ENCODE data around the gene MRPL20. TPM values are rescaled to one million over a fixed set of nuclear protein-coding genes. Genes with fewer than 3 reads are reported as not detected.
"Not testable (repeated sequence)": the region's sequence is repeated elsewhere in the genome, so short reads cannot be mapped to it uniquely, and the experiment has no call there.

The MRPL20 gene
- total RNA-seq, 4 donors from 2014 or later: 93.6 to 119 (median 109) TPM

GRCh38 chr1:1421147-1421906, 14.2 kb upstream of the MRPL20 start, which contains the start of gene ANKRD65:
TSS of gene ANKRD65 (minus strand) at chr1:1421276. CDS start at chr1:1421005, 271 bp downstream.
- no peaks in the 10 kb centered on the region for H3K36me3 ChIP-seq
- H3K4me3 ChIP-seq: peak within 1 kb of the TSS; percentile 54
- H3K9me3 ChIP-seq: no peaks in the 10 kb centered on the region
- no peak within 1 kb of the TSS for H3K27ac ChIP-seq
- H3K4me1 ChIP-seq: peaks cover 46% of the 10 kb centered on the region
- no peak for DNase-seq (ENCODE audit: low spot score in 2 of 2)
- 73% methylated on average over 5 of the region's 18 CpGs for WGBS
- peaks cover 3% of the 10 kb centered on the region for H3K27me3 ChIP-seq
- TF ChIP-seq POLR2A (IDR thresholded peaks at IDR 0.05) (no peak), EP300 (IDR thresholded peaks at IDR 0.05) (no peak), POLR2AphosphoS5 (IDR thresholded peaks at IDR 0.05) (no peak)
- TF ChIP-seq, protein P1, sequence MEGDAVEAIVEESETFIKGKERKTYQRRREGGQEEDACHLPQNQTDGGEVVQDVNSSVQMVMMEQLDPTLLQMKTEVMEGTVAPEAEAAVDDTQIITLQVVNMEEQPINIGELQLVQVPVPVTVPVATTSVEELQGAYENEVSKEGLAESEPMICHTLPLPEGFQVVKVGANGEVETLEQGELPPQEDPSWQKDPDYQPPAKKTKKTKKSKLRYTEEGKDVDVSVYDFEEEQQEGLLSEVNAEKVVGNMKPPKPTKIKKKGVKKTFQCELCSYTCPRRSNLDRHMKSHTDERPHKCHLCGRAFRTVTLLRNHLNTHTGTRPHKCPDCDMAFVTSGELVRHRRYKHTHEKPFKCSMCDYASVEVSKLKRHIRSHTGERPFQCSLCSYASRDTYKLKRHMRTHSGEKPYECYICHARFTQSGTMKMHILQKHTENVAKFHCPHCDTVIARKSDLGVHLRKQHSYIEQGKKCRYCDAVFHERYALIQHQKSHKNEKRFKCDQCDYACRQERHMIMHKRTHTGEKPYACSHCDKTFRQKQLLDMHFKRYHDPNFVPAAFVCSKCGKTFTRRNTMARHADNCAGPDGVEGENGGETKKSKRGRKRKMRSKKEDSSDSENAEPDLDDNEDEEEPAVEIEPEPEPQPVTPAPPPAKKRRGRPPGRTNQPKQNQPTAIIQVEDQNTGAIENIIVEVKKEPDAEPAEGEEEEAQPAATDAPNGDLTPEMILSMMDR (IDR thresholded peaks at IDR 0.05): no peak

DNA sequence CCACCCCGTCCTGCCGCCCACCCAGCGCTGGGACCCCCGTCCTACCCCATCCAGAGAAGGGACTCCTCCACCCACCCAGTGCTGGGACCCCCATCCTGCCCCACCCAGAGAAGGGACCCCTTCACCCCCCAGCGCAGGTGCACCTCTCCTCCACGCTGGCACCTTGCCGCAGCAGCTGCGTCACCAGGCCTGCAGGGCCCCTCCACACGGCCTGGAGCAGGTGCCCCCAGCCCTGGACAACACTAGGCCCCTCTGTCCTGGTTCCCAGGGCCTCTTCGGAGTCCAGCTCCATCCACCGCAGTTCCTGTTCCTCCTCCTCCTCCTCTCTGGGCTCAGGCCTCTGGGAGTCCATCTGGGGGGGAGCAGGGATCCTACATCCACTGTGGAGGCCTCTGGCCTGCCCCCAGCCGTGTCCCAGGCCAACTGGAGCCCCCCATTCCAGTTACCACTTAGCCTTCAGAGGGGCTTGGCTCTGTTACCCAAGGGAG, 13.6 kb upstream of the MRPL20 start:
- H3K9me3 ChIP-seq: no peaks in the 10 kb centered on the region
- WGBS: 49% methylated on average over 7 of the region's 12 CpGs
- TF ChIP-seq POLR2AphosphoS5 (IDR thresholded peaks at IDR 0.05) (no peak), POLR2A (IDR thresholded peaks at IDR 0.05) (no peak), EP300 (IDR thresholded peaks at IDR 0.05) (no peak)
- peaks cover 46% of the 10 kb centered on the region for H3K4me1 ChIP-seq
- no peak for DNase-seq (ENCODE audit: low spot score in 2 of 2)
- H3K27me3 ChIP-seq: no peaks in the 10 kb centered on the region
- H3K36me3 ChIP-seq: no peaks in the 10 kb centered on the region
- peak overlapping the region; percentile 54 for H3K4me3 ChIP-seq
- no peak overlapping the region for H3K27ac ChIP-seq

GRCh38 chr1:1419813-1420653, 12.9 kb upstream of the MRPL20 start:
- H3K27me3 ChIP-seq: no peaks in the 10 kb centered on the region
- peaks cover 46% of the 10 kb centered on the region for H3K4me1 ChIP-seq
- H3K4me3 ChIP-seq: peak overlapping the region; percentile 54

GRCh38 chr1:1419363-1419812, 12.3 kb upstream of the MRPL20 start:
- no CpG with 5 or more reads among the region's 21 CpGs for WGBS
- no peak for TF ChIP-seq EP300 (IDR thresholded peaks at IDR 0.05)
- no peak for TF ChIP-seq POLR2AphosphoS5 (IDR thresholded peaks at IDR 0.05)
- TF ChIP-seq, protein P1 (IDR thresholded peaks at IDR 0.05): no peak
- no peak for TF ChIP-seq POLR2A (IDR thresholded peaks at IDR 0.05)
- Histone ChIP-seq H3K9me3 (no peaks in the 10 kb centered on the region), H3K27me3 (no peaks in the 10 kb centered on the region), H3K36me3 (no peaks in the 10 kb centered on the region), H3K27ac (peak overlapping the region; percentile 35), H3K4me1 (peaks cover 46% of the 10 kb centered on the region), H3K4me3 (peak overlapping the region; percentile 54)
- no peak for DNase-seq (ENCODE audit: low spot score in 2 of 2)

More at GRCh38 chr1:1419813-1420653, 12.9 kb upstream of the MRPL20 start:
- 0% methylated on average over 6 of the region's 112 CpGs for WGBS
- no peaks in the 10 kb centered on the region for H3K9me3 ChIP-seq
- TF ChIP-seq, protein P1 (IDR thresholded peaks at IDR 0.05): peak in 1 of 2 donors; percentile 4
- no peak for TF ChIP-seq EP300 (IDR thresholded peaks at IDR 0.05)
- DNase-seq (ENCODE audit: low spot score in 2 of 2): no peak
- H3K36me3 ChIP-seq: no peaks in the 10 kb centered on the region
- H3K27ac ChIP-seq: peak overlapping the region; percentile 35

GRCh38 chr1:1418464-1419362, 11.6 kb upstream of the MRPL20 start:
- Histone ChIP-seq H3K27me3 (no peaks in the 10 kb centered on the region), H3K4me1 (peaks cover 46% of the 10 kb centered on the region), H3K27ac (peak overlapping the region; percentile 55), H3K4me3 (no peak overlapping the region), H3K9me3 (no peaks in the 10 kb centered on the region), H3K36me3 (no peaks in the 10 kb centered on the region)
- WGBS: 67% methylated on average over 12 of the region's 26 CpGs
- DNase-seq (ENCODE audit: low spot score in 2 of 2): no peak
- TF ChIP-seq POLR2AphosphoS5 (IDR thresholded peaks at IDR 0.05): no peak
- no peak for TF ChIP-seq EP300 (IDR thresholded peaks at IDR 0.05)
- TF ChIP-seq POLR2A (IDR thresholded peaks at IDR 0.05): no peak
- TF ChIP-seq, protein P1 (IDR thresholded peaks at IDR 0.05): no peak

DNA sequence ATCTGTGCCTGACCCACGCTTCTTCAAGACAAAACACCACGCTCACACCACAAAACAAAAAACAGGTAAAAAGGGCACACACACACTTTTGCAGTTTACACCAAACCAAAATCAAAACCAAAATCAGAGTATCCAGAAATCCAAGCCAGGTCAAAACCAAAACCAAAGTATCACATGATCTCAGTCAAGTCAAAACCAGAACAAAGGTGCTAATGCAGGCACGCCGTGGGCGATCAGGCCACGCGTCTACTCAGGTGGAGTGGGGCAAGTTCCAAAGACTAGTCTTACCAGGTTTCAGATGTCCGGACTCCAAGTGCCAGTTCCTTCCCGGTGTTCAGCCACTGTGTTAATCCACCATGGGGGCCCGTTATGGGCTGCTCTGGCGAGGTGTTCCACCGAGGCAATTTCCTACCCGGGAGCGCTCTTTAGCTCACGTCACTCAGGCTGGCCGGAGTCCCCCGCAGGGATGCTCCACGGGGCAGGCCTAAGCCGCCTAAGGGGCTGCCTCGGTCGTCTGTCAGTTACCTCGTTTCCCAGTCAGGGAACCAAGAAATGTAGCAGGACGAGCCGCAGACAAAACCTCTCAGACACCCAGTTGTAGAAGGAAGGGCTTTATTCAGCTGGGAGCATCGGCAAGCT, 10.9 kb upstream of the MRPL20 start:
- not testable (repeated sequence) for DNase-seq (ENCODE audit: low spot score in 2 of 2)

GRCh38 chr1:1417396-1417795, 10.3 kb upstream of the MRPL20 start:
- not testable (repeated sequence) for H3K36me3 ChIP-seq; H3K9me3 ChIP-seq; H3K27me3 ChIP-seq; H3K4me3 ChIP-seq; DNase-seq (ENCODE audit: low spot score in 2 of 2)
- 73% methylated on average over 5 of the region's 5 CpGs for WGBS
- H3K27ac ChIP-seq: peak overlapping the region; percentile 55
- H3K4me1 ChIP-seq: peaks cover 42% of the 10 kb centered on the region

More for the DNA sequence above, 10.9 kb upstream of the MRPL20 start:
- H3K4me3 ChIP-seq, H3K36me3 ChIP-seq, H3K9me3 ChIP-seq, H3K27me3 ChIP-seq: not testable (repeated sequence)
- H3K4me1 ChIP-seq: peaks cover 46% of the 10 kb centered on the region
- WGBS: 72% methylated on average over 19 of the region's 25 CpGs
- peak overlapping the region; percentile 55 for H3K27ac ChIP-seq

Data from suprapubic skin (tissue), 4 donors.